Prostate gland (tissue), 2 donors: Measurements from ENCODE around the gene TPT1. TPM values are rescaled to one million over a fixed set of nuclear protein-coding genes. Genes with fewer than 3 reads are reported as not detected.

Experiments used
- DNase-seq: peaks from one replicate; pipeline ENCODE4 v3.0.0-alpha.2; 2019; ENCODE audit warnings: low spot score
- H3K27ac ChIP-seq, 2 donors: fragments of 200-600 bp; sonication (generic); 2 replicates each; pipeline ENCODE4 v1.5.1; 2017 to 2019
- H3K27me3 ChIP-seq: fragments of 200-600 bp; sonication (generic); replicated peaks from 2 replicates; pipeline ENCODE4 v1.5.1; 2019; ENCODE audit not compliant: insufficient read depth
- H3K36me3 ChIP-seq, 2 donors: fragments of 200-600 bp; sonication (generic); 1 replicate in 1 of 2; 2 replicates in 1 of 2; pipeline versions ENCODE4 v1.5.1 to v1.8.1; 2017 to 2019
- H3K4me1 ChIP-seq: fragments of 200-600 bp; sonication (generic); replicated peaks from 2 replicates; pipeline ENCODE4 v1.5.1; 2019
- H3K4me3 ChIP-seq, 2 donors: fragments of 200-600 bp; sonication (generic); 2 replicates each; pipeline ENCODE4 v1.5.1; 2017 to 2019
- H3K9me3 ChIP-seq: fragments of 200-600 bp; sonication (generic); 2 replicates; pipeline ENCODE4 v1.5.1; 2017
- CTCF ChIP-seq, 4 experiments: fragments of 200-600 bp in 2 of 4; fragments of 450-650 bp in 2 of 4; sonication (generic) in 2 of 4; IDR thresholded peaks; 1 replicate in 3 of 4; 2 replicates in 1 of 4; pipeline ENCODE4 v1.5.1; 2016 to 2019; ENCODE audit warnings: antibody characterized with exemption in 4 of 4, mild to moderate bottlenecking in 2 of 4, moderate library complexity in 2 of 4
- POLR2A ChIP-seq: fragments of 450-650 bp; IDR thresholded peaks from one replicate; pipeline ENCODE4 v1.6.1; 2016; ENCODE audit warnings: antibody characterized with exemption, mild to moderate bottlenecking
- POLR2AphosphoS5 ChIP-seq: sonication (generic); formaldehyde crosslinking; IDR thresholded peaks from one replicate; pipeline ENCODE4 v1.6.1; 2017; ENCODE audit warnings: antibody characterized with exemption
- WGBS: methylation state at CpG from one replicate; pipeline ENCODE4 v1.1.5; 2018; 5-methylcytosine and 5-hydroxymethylcytosine counted together
- intact Hi-C: fragments of 100-400 bp; cut with DNase I; formaldehyde crosslinking; loops from one replicate; pipeline ENCODE4 v1.14.2; 2022
- total RNA-seq, 2 donors: library from RNA; depleted of rRNA; stranded (reverse); fragments of >200 nt; gene quantifications; one replicate each; pipeline ENCODE4 v1.1.0, GENCODE V29; 2016

The TPT1 gene
- total RNA-seq, 2 donors from 2014 or later = 1,725 to 2,682 TPM

DNA sequence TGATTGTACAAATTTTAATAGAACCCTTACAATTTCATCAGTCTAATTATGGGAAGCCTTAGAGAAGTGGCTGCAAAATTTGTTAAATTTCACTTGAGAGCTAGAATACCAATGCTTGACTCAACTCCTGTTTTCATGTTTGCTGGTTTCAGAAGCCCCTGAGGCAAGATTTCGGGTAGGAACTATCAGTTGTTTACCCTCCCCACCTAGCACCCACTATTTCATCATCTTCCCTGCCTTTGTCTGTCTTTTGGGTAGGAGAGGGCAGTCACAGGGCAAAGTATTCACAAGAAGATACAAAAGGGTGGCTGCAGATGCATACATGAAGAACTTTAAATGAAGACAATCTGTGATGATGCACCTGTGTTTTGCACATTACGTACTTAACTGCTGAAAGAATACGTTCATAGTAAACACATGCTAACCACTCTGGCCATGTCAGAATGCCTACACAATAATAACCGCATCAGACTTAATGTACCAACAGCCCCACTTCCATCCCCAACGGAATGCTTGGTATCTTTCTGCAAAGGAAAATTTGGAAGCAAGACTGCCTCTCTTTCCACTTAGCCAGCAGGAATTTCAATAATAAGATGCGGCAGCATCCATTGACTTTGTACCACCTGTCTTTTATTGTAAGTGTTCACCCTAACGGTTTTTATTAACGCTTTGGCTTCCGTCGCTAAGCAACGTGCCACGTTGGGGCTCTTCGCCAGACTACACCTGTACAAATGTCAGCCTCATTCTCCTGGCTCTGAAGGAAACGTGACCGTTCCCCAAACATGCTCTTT, 30.4 kb downstream of the TPT1 start:
- H3K4me3 ChIP-seq = no peak overlapping the region
- WGBS = 11% methylated on average over 15 of the region's 15 CpGs

GRCh38 chr13:45306966-45307365, 34.0 kb downstream of the TPT1 start:
- Histone ChIP-seq H3K4me3 (no peak overlapping the region), H3K36me3 (no peaks in the 10 kb centered on the region), H3K9me3 (no peaks in the 10 kb centered on the region), H3K27ac (no peak overlapping the region), H3K4me1 (peaks cover 2% of the 10 kb centered on the region), H3K27me3 (no peaks in the 10 kb centered on the region)
- TF ChIP-seq POLR2AphosphoS5 (no peak), CTCF (IDR thresholded peaks at IDR 0.05) (no peak), POLR2A (no peak)
- no peak for DNase-seq
- intact Hi-C loops = loop anchor here (5.0 kb wide), 1 partner anchor 260 kb away; no protein-coding TSS in a partner anchor

More for the DNA sequence above, 30.4 kb downstream of the TPT1 start:
- Histone ChIP-seq H3K27ac (no peak overlapping the region), H3K9me3 (no peaks in the 10 kb centered on the region), H3K4me1 (peaks cover 2% of the 10 kb centered on the region), H3K36me3 (no peaks in the 10 kb centered on the region), H3K27me3 (no peaks in the 10 kb centered on the region)
- DNase-seq = no peak
- TF ChIP-seq POLR2AphosphoS5 (no peak), POLR2A (no peak), CTCF (IDR thresholded peaks at IDR 0.05) (no peak)
- intact Hi-C loops = no loop called here

DNA sequence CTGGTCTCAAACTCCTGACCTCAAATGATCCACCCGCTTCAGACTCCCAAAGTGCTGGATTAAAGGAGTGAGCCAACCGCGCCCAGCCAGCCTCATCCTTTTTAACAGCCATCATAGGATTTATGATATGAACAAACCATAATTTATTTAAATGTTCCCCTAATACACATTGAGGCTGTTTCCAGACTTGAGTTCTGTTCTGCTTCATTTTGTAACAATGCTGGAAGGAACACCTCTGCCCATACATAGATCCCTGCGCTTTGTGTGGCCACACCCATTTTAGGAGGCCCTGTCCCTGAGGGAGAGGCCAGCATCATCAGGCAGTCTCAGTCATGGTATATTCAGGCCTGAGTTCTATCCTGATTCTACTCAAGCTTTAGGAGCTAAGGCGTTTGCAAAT, 35.9 kb downstream of the TPT1 start:
- TF ChIP-seq POLR2A = no peak
- TF ChIP-seq CTCF (IDR thresholded peaks at IDR 0.05) = no peak
- TF ChIP-seq POLR2AphosphoS5 = no peak

DNA sequence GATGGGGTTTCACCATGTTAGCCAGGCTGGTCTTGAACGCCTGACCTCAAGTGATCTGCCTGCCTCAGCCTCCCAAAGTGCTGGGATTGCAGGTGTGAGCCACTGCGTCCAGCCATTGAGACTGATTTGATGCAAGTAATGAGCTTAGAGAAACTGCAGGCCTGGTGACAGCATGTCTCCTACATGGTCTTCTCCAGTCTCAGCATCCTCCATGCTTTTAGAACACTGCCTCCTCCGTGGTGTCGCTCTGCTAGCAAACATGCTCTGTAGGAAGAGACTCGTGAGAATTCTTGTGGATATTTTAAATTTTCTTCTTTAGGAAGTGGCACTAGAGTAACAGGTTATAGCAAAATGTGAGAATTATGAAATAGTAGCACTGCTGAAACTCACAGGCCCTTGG, 37.1 kb downstream of the TPT1 start:
- Histone ChIP-seq H3K36me3 (no peaks in the 10 kb centered on the region), H3K27ac (no peak overlapping the region), H3K27me3 (no peaks in the 10 kb centered on the region), H3K4me1 (no peaks in the 10 kb centered on the region), H3K4me3 (no peak overlapping the region), H3K9me3 (no peaks in the 10 kb centered on the region)
- no peak for TF ChIP-seq CTCF (IDR thresholded peaks at IDR 0.05)
- TF ChIP-seq POLR2AphosphoS5 = no peak
- no peak for TF ChIP-seq POLR2A
- no peak for DNase-seq
- 76% methylated on average over 5 of the region's 5 CpGs for WGBS
- intact Hi-C loops = no loop called here

More for the DNA sequence above, 35.9 kb downstream of the TPT1 start:
- no peak for DNase-seq
- Histone ChIP-seq H3K4me1 (no peaks in the 10 kb centered on the region), H3K36me3 (no peaks in the 10 kb centered on the region), H3K27ac (no peak overlapping the region), H3K4me3 (no peak overlapping the region), H3K27me3 (no peaks in the 10 kb centered on the region), H3K9me3 (no peaks in the 10 kb centered on the region)
- WGBS = 80% methylated on average over 5 of the region's 5 CpGs
- intact Hi-C loops = loop anchor here (5.0 kb wide), 1 partner anchor 258 kb away; no protein-coding TSS in a partner anchor

- no peaks in the 10 kb centered on the region for H3K36me3 ChIP-seq
- no peak for DNase-seq
- TF ChIP-seq POLR2AphosphoS5 (no peak), POLR2A (no peak), CTCF (IDR thresholded peaks at IDR 0.05) (no peak)
- H3K27me3 ChIP-seq = no peaks in the 10 kb centered on the region
- intact Hi-C loops = no loop called here
- no peaks in the 10 kb centered on the region for H3K9me3 ChIP-seq
- H3K4me1 ChIP-seq = no peaks in the 10 kb centered on the region
- 79% methylated on average over 2 of the region's 2 CpGs for WGBS
- no peak overlapping the region for H3K27ac ChIP-seq
- no peak overlapping the region for H3K4me3 ChIP-seq
Observed at GRCh38 chr13:45303026-45303425, 38.0 kb downstream of the TPT1 start.
